Parathyroid adenoma (tissue), 2 donors: ENCODE results near the gene JPT1.

ENCODE experiments used
- H2AFZ ChIP-seq: fragments of 300-600 bp; sonication (generic); one replicate; pipeline ENCODE4 v1.7.0; 2017; ENCODE audit warnings: antibody characterized with exemption, mild to moderate bottlenecking
- H3K27ac ChIP-seq: fragments of 300-600 bp; sonication (generic); one replicate; pipeline ENCODE4 v1.7.0; 2017
- H3K27me3 ChIP-seq: fragments of 300-600 bp; sonication (generic); one replicate; pipeline ENCODE4 v1.7.0; 2017; ENCODE audit warnings: low read length; ENCODE audit not compliant: control insufficient read depth, insufficient read depth
- H3K36me3 ChIP-seq: fragments of 300-600 bp; sonication (generic); one replicate; pipeline ENCODE4 v1.7.0; 2017; ENCODE audit warnings: low read length; ENCODE audit not compliant: control insufficient read depth, insufficient read depth
- H3K4me1 ChIP-seq: fragments of 300-600 bp; sonication (generic); one replicate; pipeline ENCODE4 v1.7.0; 2017; ENCODE audit warnings: control low read depth
- H3K4me2 ChIP-seq: fragments of 300-600 bp; sonication (generic); one replicate; pipeline ENCODE4 v1.7.0; 2017; ENCODE audit warnings: low read length
- H3K4me3 ChIP-seq: fragments of 300-600 bp; sonication (generic); one replicate; pipeline ENCODE4 v1.7.0; 2017; ENCODE audit warnings: low read depth, low read length
- H3K79me2 ChIP-seq: fragments of 300-600 bp; sonication (generic); one replicate; pipeline ENCODE4 v1.7.0; 2017; ENCODE audit warnings: control low read depth
- H3K9ac ChIP-seq: fragments of 300-600 bp; sonication (generic); one replicate; pipeline ENCODE4 v1.7.0; 2017; ENCODE audit warnings: mild to moderate bottlenecking
- H3K9me3 ChIP-seq: fragments of 300-600 bp; sonication (generic); one replicate; pipeline ENCODE4 v1.7.0; 2017; ENCODE audit warnings: low read length; ENCODE audit not compliant: control insufficient read depth
- CTCF ChIP-seq: fragments of 300-600 bp; sonication (generic); IDR thresholded peaks from one replicate; pipeline ENCODE4 v1.7.0; 2017; ENCODE audit warnings: antibody characterized with exemption, mild to moderate bottlenecking
- donor health status: primary hyperparathyroidism.

Gene JPT1

GRCh38 chr17:75188614-75189013 lies 34.3 kb upstream of the JPT1 start:
- no peaks in the 10 kb centered on the region for H3K79me2 ChIP-seq
- H3K9ac ChIP-seq: no peak overlapping the region
- H3K27ac ChIP-seq: no peak overlapping the region
- H3K27me3 ChIP-seq: no peaks in the 10 kb centered on the region
- H3K4me1 ChIP-seq: no peaks in the 10 kb centered on the region
- no peaks in the 10 kb centered on the region for H3K9me3 ChIP-seq
- no peaks in the 10 kb centered on the region for H3K36me3 ChIP-seq
- no peak overlapping the region for H2AFZ ChIP-seq
- H3K4me3 ChIP-seq: no peak overlapping the region
- TF ChIP-seq CTCF: no peak
- H3K4me2 ChIP-seq: no peak overlapping the region

- Histone ChIP-seq H3K4me2 (no peak overlapping the region), H3K9ac (no peak overlapping the region), H3K79me2 (no peaks in the 10 kb centered on the region), H3K36me3 (no peaks in the 10 kb centered on the region), H3K27me3 (no peaks in the 10 kb centered on the region), H3K4me3 (no peak overlapping the region), H2AFZ (no peak overlapping the region), H3K4me1 (no peaks in the 10 kb centered on the region), H3K27ac (no peak overlapping the region), H3K9me3 (no peaks in the 10 kb centered on the region)
- no peak for TF ChIP-seq CTCF
Measured at GRCh38 chr17:75183999-75184884, 29.9 kb upstream of the JPT1 start.

- Histone ChIP-seq H3K79me2 (no peaks in the 10 kb centered on the region), H3K27me3 (no peaks in the 10 kb centered on the region), H2AFZ (peak within 1 kb of the TSS; percentile 98), H3K27ac (peak within 1 kb of the TSS; percentile 97), H3K36me3 (no peaks in the 10 kb centered on the region), H3K9me3 (no peaks in the 10 kb centered on the region), H3K4me1 (no peaks in the 10 kb centered on the region), H3K9ac (peak within 1 kb of the TSS; percentile 73), H3K4me3 (peak within 1 kb of the TSS; percentile 90), H3K4me2 (peak within 1 kb of the TSS; percentile 84)
- TF ChIP-seq CTCF: no peak
Measured at GRCh38 chr17:75182569-75183436, 28.5 kb upstream of the JPT1 start, which contains the start of gene SUMO2. Gene SUMO2, minus strand, starts transcription at chr17:75182959. Its CDS starts 125 bp downstream, at chr17:75182834.

- H3K4me3 ChIP-seq: peak overlapping the region; percentile 90
- no peaks in the 10 kb centered on the region for H3K9me3 ChIP-seq
- H3K4me1 ChIP-seq: no peaks in the 10 kb centered on the region
- H3K4me2 ChIP-seq: peak overlapping the region; percentile 84
- H3K9ac ChIP-seq: peak overlapping the region; percentile 73
- H3K79me2 ChIP-seq: no peaks in the 10 kb centered on the region
- peak overlapping the region; percentile 97 for H3K27ac ChIP-seq
- peak; percentile 41 for TF ChIP-seq CTCF
- no peaks in the 10 kb centered on the region for H3K27me3 ChIP-seq
- no peaks in the 10 kb centered on the region for H3K36me3 ChIP-seq
- H2AFZ ChIP-seq: peak overlapping the region; percentile 87
Measured at GRCh38 chr17:75182319-75182568, 27.9 kb upstream of the JPT1 start.
